Measurements from ENCODE around the gene KRTAP10-12. TPM values are rescaled to one million over a fixed set of nuclear protein-coding genes. Genes with fewer than 3 reads are reported as not detected.
"Not testable (repeated sequence)": the region's sequence is repeated elsewhere in the genome, so short reads cannot be mapped to it uniquely, and the experiment has no call there.

Gene KRTAP10-12
- total and polyA plus RNA-seq, 2 experiments from 2014 or later: not detected

- Histone ChIP-seq H4K20me1 (ENCODE audit: insufficient read depth, poor library complexity, severe bottlenecking) (no peaks in the 10 kb centered on the region), H3K4me1 (ENCODE audit: insufficient read depth) (no peaks in the 10 kb centered on the region), H3K79me2 (no peaks in the 10 kb centered on the region), H3K27me3 (peaks cover 21% of the 10 kb centered on the region), H3K27ac (no peak overlapping the region), H3K9me3 (ENCODE audit: low read depth) (no peaks in the 10 kb centered on the region), H3K36me3 (replicated peaks; ENCODE audit: insufficient read depth, low read depth) (no peaks in the 10 kb centered on the region), H3K9me2 (replicated peaks; ENCODE audit: insufficient read depth) (no peaks in the 10 kb centered on the region), H3K4me3 (no peak overlapping the region), H3K4me2 (no peak overlapping the region), H2AFZ (no peak overlapping the region)
- TF ChIP-seq EZH2 (IDR thresholded peaks at IDR 0.05; ENCODE audit: borderline replicate concordance) (no peak), CTCF (IDR thresholded peaks at IDR 0.05; ENCODE audit: poor library complexity) (no peak), EZH2phosphoT487 (IDR thresholded peaks at IDR 0.05; ENCODE audit: low read depth, severe bottlenecking, unreplicated experiment) (no peak)
- DNase-seq (ENCODE audit: low spot score): no peak
- 77% methylated on average over 25 of the region's 25 CpGs for WGBS (ENCODE audit: low lambda C conversion rate, missing lambda C conversion rate)
Measured at GRCh38 chr21:44686843-44687561, 10.0 kb upstream of the KRTAP10-12 start.

- H3K36me3 ChIP-seq (replicated peaks; ENCODE audit: insufficient read depth, low read depth): no peaks in the 10 kb centered on the region
- H3K79me2 ChIP-seq: no peaks in the 10 kb centered on the region
- H3K27ac ChIP-seq: no peak overlapping the region
- no peak for TF ChIP-seq EZH2 (IDR thresholded peaks at IDR 0.05; ENCODE audit: borderline replicate concordance)
- no peak for TF ChIP-seq EZH2phosphoT487 (IDR thresholded peaks at IDR 0.05; ENCODE audit: low read depth, severe bottlenecking, unreplicated experiment)
- TF ChIP-seq CTCF (IDR thresholded peaks at IDR 0.05; ENCODE audit: poor library complexity): no peak
- DNase-seq (ENCODE audit: low spot score): no peak
- no peaks in the 10 kb centered on the region for H4K20me1 ChIP-seq (ENCODE audit: insufficient read depth, poor library complexity, severe bottlenecking)
- peaks cover 21% of the 10 kb centered on the region for H3K27me3 ChIP-seq
- no peak overlapping the region for H3K4me2 ChIP-seq
- H2AFZ ChIP-seq: no peak overlapping the region
- no peak overlapping the region for H3K4me3 ChIP-seq
- no peaks in the 10 kb centered on the region for H3K9me2 ChIP-seq (replicated peaks; ENCODE audit: insufficient read depth)
- no peaks in the 10 kb centered on the region for H3K9me3 ChIP-seq (ENCODE audit: low read depth)
- WGBS (ENCODE audit: low lambda C conversion rate, missing lambda C conversion rate): 65% methylated on average over 11 of the region's 11 CpGs
- no peaks in the 10 kb centered on the region for H3K4me1 ChIP-seq (ENCODE audit: insufficient read depth)
Measured at GRCh38 chr21:44687671-44688070, 9.3 kb upstream of the KRTAP10-12 start.

- not testable (repeated sequence) for H3K4me3 ChIP-seq; H3K9me2 ChIP-seq (replicated peaks; ENCODE audit: insufficient read depth); H4K20me1 ChIP-seq (ENCODE audit: insufficient read depth, poor library complexity, severe bottlenecking); H3K4me2 ChIP-seq; H3K79me2 ChIP-seq; H2AFZ ChIP-seq; H3K9me3 ChIP-seq (ENCODE audit: low read depth); H3K4me1 ChIP-seq (ENCODE audit: insufficient read depth); H3K36me3 ChIP-seq (replicated peaks; ENCODE audit: insufficient read depth, low read depth); DNase-seq (ENCODE audit: low spot score); H3K27ac ChIP-seq
- WGBS (ENCODE audit: low lambda C conversion rate, missing lambda C conversion rate): 90% methylated on average over 3 of the region's 3 CpGs
- H3K27me3 ChIP-seq: peaks cover 21% of the 10 kb centered on the region
Measured at GRCh38 chr21:44689740-44690139, 7.2 kb upstream of the KRTAP10-12 start.

- no peaks in the 10 kb centered on the region for H3K36me3 ChIP-seq (replicated peaks; ENCODE audit: insufficient read depth, low read depth)
- no peak overlapping the region for H2AFZ ChIP-seq
- DNase-seq (ENCODE audit: low spot score): no peak
- no peaks in the 10 kb centered on the region for H3K79me2 ChIP-seq
- H3K27ac ChIP-seq: no peak overlapping the region
- H3K27me3 ChIP-seq: peaks cover 18% of the 10 kb centered on the region
- H4K20me1 ChIP-seq (ENCODE audit: insufficient read depth, poor library complexity, severe bottlenecking): no peaks in the 10 kb centered on the region
- 76% methylated on average over 2 of the region's 2 CpGs for WGBS (ENCODE audit: low lambda C conversion rate, missing lambda C conversion rate)
- H3K4me1 ChIP-seq (ENCODE audit: insufficient read depth): no peaks in the 10 kb centered on the region
- H3K4me3 ChIP-seq: no peak overlapping the region
- peaks cover 8% of the 10 kb centered on the region for H3K9me3 ChIP-seq (ENCODE audit: low read depth)
- H3K9me2 ChIP-seq (replicated peaks; ENCODE audit: insufficient read depth): no peaks in the 10 kb centered on the region
- TF ChIP-seq EZH2phosphoT487 (IDR thresholded peaks at IDR 0.05; ENCODE audit: low read depth, severe bottlenecking, unreplicated experiment) (no peak), EZH2 (IDR thresholded peaks at IDR 0.05; ENCODE audit: borderline replicate concordance) (no peak), CTCF (IDR thresholded peaks at IDR 0.05; ENCODE audit: poor library complexity) (no peak)
- H3K4me2 ChIP-seq: no peak overlapping the region
Measured at GRCh38 chr21:44691686-44692085, 5.3 kb upstream of the KRTAP10-12 start.
